ENCODE measurements around the gene ST6GALNAC6.

DNA sequence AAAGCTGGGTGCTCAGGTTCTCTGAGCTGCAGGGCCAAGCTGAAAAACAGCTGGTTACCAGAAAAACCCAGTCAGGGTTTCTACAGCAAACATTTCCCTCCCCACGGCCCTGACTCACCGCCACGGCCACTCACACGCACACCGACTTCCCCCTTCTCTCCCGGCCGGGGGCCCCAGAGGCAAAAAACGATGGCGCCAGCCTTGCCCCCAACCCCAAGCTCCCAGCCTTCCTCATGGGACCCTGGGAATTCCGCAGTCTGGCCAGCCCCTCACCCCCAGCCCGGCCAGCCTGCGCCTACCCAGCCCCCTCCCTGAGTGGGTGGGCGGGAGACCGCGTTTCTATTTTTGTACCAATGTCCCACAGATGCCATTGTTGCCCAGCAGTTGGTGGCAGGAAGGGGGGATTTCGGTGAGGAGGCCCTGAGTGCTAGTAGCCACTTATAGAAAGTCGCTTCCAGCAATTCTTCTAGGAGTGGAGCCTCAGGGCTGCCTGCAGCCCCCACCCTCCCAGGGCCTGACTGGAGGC, 63.3 kb downstream of the ST6GALNAC6 start:
- TF ChIP-seq POLR2A (IDR thresholded peaks at IDR 0.05; ENCODE audit: low read length) (no peak), GATA1 (IDR thresholded peaks at IDR 0.05; ENCODE audit: low read depth, low read length) (no peak)

All from erythroblast (primary cell).